Posterior vena cava (tissue), 2 donors: ENCODE measurements around the gene PIGR. TPM values are rescaled to one million over a fixed set of nuclear protein-coding genes. Genes with fewer than 3 reads are reported as not detected.

Experiments
- total RNA-seq, 2 donors: library from RNA; stranded (reverse); fragmentation: NEBNext Ultra II Directional; extraction: Animal tissue kit (Norgen Biotek cat#: 25700); gene quantifications; one replicate each; pipeline ENCODE4 v1.2.1, GENCODE V29; 2021
- donor health status: DM: yes; HTN: yes; CAD: no.
- donor health status: DM: yes; HTN: yes; CAD: no.

Gene PIGR
- total RNA-seq, 2 donors from 2014 or later: 0.33 to 0.79 TPM

Other genes starting within 250 kb of the PIGR start
- gene IL19, start 175.7 kb downstream of the PIGR start, total RNA-seq: not detected
- 1 to 10 TPM; 5.2 to 6.1 TPM for gene IL10, start 174.0 kb downstream of the PIGR start, total RNA-seq
- gene IL20, start 80.8 kb downstream of the PIGR start, total RNA-seq: not detected
- not detected for gene IL24, start 49.0 kb downstream of the PIGR start, total RNA-seq
- 1 to 10 TPM; 1.4 to 3.3 TPM for gene FCMR, start 24.5 kb downstream of the PIGR start, total RNA-seq
- not detected for gene FCAMR, start 24.0 kb upstream of the PIGR start, total RNA-seq
- gene C1orf116, start 86.3 kb upstream of the PIGR start, total RNA-seq: not detected
- gene YOD1, start 104.7 kb upstream of the PIGR start, total RNA-seq: 1 to 10 TPM; 6.6 to 7.0 TPM
- 10 to 100 TPM; 10.2 to 13.0 TPM for gene PFKFB2, start 106.8 kb upstream of the PIGR start, total RNA-seq
- gene C4BPB, start 142.4 kb upstream of the PIGR start, total RNA-seq: 1 to 10 TPM in 1 of 2 donors, under 1 TPM in 1; 0.43 to 3.3 TPM
- under 1 TPM in 1 of 2 donors, not detected in 1; 0.37 TPM for gene C4BPA, start 157.8 kb upstream of the PIGR start, total RNA-seq